C4-2B (cell line): ENCODE results near the gene CRYBB1.

Experiments
- H3K27ac ChIP-seq: fragments of 450-650 bp; 2 replicates; pipeline ENCODE4 v1.5.1; 2017
- ZFX ChIP-seq: fragments of 450-650 bp; IDR thresholded peaks from 2 replicates; pipeline ENCODE4 v1.6.1; 2017
- TF ChIP-seq, protein P1 (sequence below): fragments of 450-650 bp; conservative IDR thresholded peaks from 2 replicates; pipeline ENCODE4 v1.5.1; 2017; ENCODE audit warnings: mild to moderate bottlenecking

The CRYBB1 gene

DNA sequence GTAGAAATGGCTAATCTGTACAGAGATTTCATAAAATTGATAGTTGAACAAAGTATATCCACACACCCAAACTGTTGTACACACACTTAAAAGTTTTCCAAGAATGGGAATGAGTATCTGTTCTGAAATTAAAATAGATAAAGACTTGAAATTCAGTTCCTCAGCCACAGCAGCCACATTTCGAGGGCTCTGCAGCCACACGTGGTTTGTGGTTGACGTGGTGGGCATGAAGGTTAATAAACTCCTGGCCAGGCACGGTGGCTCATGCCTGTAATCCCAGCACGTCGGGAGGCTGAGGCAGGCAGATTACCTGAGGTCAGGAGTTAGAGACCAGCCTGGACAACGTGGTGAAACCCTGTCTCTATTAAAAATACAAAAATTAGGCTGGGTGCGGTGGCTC lies 51.9 kb downstream of the CRYBB1 start:
- no peak overlapping the region for H3K27ac ChIP-seq

DNA sequence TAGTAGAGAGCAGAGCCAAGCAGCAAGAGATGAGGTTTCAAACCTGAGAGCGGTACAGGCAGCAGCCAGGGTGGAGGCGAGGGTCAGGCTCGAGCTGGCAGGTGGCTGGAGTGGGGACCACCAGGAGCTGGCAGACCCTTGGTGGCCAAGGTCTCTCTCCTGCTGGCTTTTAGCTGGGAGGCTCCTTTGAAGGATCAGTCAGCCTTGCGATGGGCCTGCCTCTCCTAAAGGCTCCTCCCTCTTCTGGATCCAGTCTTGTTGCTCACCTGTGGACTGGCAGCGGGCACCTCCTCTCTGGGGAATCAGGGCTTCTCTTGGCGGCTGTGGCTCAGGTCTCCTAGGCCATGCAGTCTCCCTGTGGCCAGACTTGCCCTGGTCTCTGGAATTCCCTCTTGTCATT lies 52.6 kb downstream of the CRYBB1 start:
- TF ChIP-seq, protein P1, sequence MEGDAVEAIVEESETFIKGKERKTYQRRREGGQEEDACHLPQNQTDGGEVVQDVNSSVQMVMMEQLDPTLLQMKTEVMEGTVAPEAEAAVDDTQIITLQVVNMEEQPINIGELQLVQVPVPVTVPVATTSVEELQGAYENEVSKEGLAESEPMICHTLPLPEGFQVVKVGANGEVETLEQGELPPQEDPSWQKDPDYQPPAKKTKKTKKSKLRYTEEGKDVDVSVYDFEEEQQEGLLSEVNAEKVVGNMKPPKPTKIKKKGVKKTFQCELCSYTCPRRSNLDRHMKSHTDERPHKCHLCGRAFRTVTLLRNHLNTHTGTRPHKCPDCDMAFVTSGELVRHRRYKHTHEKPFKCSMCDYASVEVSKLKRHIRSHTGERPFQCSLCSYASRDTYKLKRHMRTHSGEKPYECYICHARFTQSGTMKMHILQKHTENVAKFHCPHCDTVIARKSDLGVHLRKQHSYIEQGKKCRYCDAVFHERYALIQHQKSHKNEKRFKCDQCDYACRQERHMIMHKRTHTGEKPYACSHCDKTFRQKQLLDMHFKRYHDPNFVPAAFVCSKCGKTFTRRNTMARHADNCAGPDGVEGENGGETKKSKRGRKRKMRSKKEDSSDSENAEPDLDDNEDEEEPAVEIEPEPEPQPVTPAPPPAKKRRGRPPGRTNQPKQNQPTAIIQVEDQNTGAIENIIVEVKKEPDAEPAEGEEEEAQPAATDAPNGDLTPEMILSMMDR = no peak
- no peak for TF ChIP-seq ZFX
- H3K27ac ChIP-seq = no peak overlapping the region

More for the DNA sequence above, 51.9 kb downstream of the CRYBB1 start:
- TF ChIP-seq, protein P1 = no peak
- no peak for TF ChIP-seq ZFX

DNA sequence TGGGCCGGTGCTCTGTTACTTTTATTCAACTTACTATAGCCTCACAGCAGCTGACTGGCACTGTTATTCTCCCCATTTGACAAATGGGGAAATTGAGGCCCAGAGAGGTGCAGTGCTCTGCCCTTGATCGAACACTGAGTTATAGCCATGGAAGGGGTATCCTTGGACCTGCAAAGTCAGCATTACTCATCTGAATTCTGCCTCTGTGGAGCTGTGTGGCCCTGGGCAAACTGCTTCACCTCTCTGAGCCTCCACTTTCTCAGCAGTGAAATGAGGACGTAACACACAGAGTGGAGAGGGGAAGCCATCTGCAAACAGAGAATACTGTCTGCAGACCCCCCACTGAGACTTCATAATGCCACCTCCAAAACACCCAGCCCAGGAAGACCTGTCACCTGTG lies 53.2 kb downstream of the CRYBB1 start:
- no peak overlapping the region for H3K27ac ChIP-seq
- TF ChIP-seq, protein P1 = no peak
- no peak for TF ChIP-seq ZFX

DNA sequence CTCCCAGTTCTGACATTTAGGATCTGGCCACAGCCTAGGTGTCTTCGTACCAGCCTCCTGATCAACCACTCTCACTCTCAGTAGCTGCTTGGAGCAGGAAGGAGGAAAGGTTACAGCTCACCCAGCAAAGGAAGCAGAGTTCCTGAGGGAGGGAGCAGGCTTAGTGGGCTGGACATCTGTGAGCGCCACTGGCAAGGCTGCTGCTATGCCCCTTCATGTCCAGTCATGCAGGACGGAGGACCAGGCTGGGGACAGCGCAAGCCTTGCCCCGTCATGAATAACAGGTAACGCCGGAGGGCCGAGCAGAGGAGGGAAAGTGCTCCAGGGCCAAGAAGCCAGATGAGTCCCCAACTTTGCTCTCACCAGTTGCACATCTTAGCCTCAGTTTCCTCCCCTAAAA lies 53.6 kb downstream of the CRYBB1 start:
- H3K27ac ChIP-seq = no peak overlapping the region
- TF ChIP-seq, protein P1 = no peak
- no peak for TF ChIP-seq ZFX

DNA sequence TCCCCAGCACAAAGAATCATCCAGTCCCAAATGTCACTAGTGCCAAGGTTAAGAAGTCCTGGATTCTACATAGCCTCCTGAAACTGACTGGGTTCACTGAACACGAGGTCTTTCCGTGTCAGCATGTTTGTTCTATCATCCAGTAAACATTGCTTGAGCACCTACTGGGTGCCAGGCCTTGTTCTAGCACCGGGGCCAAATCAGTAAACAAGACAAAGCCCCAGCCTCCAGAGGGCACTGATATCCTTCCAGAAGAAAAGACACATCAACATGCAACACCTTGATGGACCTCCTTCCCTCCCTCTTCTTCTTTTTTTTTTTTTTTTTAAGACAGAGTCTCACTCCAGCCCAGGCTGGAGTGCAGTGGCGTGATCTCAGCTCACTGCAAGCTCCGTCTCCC lies 54.8 kb downstream of the CRYBB1 start:
- H3K27ac ChIP-seq = no peak overlapping the region

DNA sequence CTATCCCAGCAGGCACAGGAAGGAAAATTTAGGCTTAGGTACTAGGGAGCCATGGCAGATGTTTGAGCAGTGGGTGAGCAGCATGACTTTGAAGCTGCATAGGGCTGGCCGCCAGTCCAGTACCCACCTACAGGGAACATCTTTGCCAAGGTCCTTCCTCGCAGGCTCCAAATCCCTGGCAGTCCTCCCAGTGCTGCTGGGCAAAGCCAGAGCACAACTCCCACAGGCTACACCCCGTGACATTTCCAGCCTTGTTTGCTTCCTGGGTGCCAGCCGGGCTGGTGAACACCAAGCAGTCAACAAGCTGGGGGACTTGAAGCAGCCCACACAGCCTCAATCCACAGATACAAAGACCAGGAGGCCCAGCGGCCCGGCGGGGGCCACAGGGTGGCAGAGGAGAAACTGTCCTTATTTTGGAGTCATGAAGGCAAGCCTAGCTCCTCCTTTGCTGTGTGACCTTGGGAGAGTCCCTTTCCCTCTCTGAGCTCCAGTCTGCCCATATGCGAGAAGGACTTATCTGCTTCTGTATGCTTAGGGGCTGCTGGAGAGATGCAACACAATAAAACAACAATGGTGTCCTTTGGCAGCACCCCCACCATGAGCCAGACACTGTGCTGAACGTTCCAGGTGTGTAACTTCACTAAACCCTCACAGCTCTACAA lies 55.9 kb downstream of the CRYBB1 start:
- H3K27ac ChIP-seq = no peak overlapping the region
- TF ChIP-seq, protein P1 = no peak
- TF ChIP-seq ZFX = no peak

More for the DNA sequence above, 54.8 kb downstream of the CRYBB1 start:
- TF ChIP-seq, protein P1 = no peak
- TF ChIP-seq ZFX = no peak

DNA sequence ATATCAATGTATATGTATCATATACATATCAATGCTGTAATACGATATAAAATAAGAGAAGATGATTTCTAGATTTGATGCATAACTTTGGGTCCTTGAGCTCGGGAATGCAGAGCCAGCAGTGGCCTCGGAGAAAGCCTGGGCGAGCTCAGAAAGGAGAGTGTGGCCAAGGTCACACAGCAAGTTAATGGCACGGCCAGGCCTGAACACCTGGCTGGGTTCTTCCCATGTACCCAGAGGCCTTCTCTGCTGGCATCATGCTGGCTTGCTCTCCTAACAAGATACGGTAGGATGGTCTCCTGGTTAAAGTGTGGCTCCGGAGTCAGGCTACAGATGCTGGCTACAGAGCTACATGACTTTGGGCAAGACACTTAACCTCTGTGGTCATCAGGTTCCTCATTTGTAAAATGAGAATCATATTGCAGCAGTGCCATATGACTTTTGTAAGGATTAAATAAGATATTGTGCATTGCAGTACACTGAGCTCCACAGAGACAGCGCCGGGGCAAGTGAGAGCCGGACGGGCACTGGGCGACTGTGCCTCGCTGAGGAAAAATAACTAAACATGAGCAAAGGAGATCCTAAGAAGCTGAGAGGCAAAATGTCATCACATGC lies 57.8 kb downstream of the CRYBB1 start:
- H3K27ac ChIP-seq = no peak overlapping the region
- no peak for TF ChIP-seq ZFX
- TF ChIP-seq, protein P1 = no peak
